GM12875 (cell line): ENCODE measurements around the gene TMOD3.

Experiments used
- H3K4me3 ChIP-seq: one replicate; pipeline ENCODE4 v1.5.1; 2011; ENCODE audit warnings: low read depth, low read length, control low read depth
- TF ChIP-seq, protein P1 (sequence below): IDR thresholded peaks from 2 replicates; pipeline ENCODE4 v1.5.1; 2011; ENCODE audit warnings: low read depth, mild to moderate bottlenecking, control low read depth, inconsistent platforms, low read length, moderate library complexity, borderline replicate concordance; ENCODE audit not compliant: insufficient read depth

TMOD3 gene

GRCh38 chr15:51864408-51865056, 35.1 kb downstream of the TMOD3 start:
- TF ChIP-seq, protein P1, sequence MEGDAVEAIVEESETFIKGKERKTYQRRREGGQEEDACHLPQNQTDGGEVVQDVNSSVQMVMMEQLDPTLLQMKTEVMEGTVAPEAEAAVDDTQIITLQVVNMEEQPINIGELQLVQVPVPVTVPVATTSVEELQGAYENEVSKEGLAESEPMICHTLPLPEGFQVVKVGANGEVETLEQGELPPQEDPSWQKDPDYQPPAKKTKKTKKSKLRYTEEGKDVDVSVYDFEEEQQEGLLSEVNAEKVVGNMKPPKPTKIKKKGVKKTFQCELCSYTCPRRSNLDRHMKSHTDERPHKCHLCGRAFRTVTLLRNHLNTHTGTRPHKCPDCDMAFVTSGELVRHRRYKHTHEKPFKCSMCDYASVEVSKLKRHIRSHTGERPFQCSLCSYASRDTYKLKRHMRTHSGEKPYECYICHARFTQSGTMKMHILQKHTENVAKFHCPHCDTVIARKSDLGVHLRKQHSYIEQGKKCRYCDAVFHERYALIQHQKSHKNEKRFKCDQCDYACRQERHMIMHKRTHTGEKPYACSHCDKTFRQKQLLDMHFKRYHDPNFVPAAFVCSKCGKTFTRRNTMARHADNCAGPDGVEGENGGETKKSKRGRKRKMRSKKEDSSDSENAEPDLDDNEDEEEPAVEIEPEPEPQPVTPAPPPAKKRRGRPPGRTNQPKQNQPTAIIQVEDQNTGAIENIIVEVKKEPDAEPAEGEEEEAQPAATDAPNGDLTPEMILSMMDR, result no peak
- H3K4me3 ChIP-seq, result no peak overlapping the region

- TF ChIP-seq, protein P1, result no peak
- H3K4me3 ChIP-seq, result no peak overlapping the region
These were observed 35.9 kb downstream of the TMOD3 start for GRCh38 chr15:51865317-51865716.

GRCh38 chr15:51866161-51866560, 36.7 kb downstream of the TMOD3 start:
- TF ChIP-seq, protein P1, result no peak
- H3K4me3 ChIP-seq, result no peak overlapping the region

- TF ChIP-seq, protein P1, result no peak
- H3K4me3 ChIP-seq, result no peak overlapping the region
These were observed 37.3 kb downstream of the TMOD3 start for GRCh38 chr15:51866751-51867150.

- TF ChIP-seq, protein P1, result no peak
- H3K4me3 ChIP-seq, result no peak overlapping the region
These were observed 39.6 kb downstream of the TMOD3 start for GRCh38 chr15:51869060-51869421.

- TF ChIP-seq, protein P1, result no peak
- no peak overlapping the region for H3K4me3 ChIP-seq
These were observed 41.3 kb downstream of the TMOD3 start for GRCh38 chr15:51870774-51871173.
